GM12878 (cell line): ENCODE data around the gene PC. TPM values are rescaled to one million over a fixed set of nuclear protein-coding genes. Genes with fewer than 3 reads are reported as not detected.

Source experiments
- ATF3 ChIP-seq: IDR thresholded peaks from 2 replicates; pipeline ENCODE4 v1.6.1; 2011; ENCODE audit warnings: low read depth, mild to moderate bottlenecking, low read length, moderate library complexity, borderline replicate concordance; ENCODE audit errors: extremely low read depth
- BMI1 ChIP-seq: fragments of 450-650 bp; IDR thresholded peaks from 2 replicates; pipeline ENCODE4 v1.6.1; 2016; ENCODE audit warnings: mild to moderate bottlenecking, moderate library complexity, borderline replicate concordance
- CBX3 ChIP-seq: fragments of 200-600 bp; sonication (generic); IDR thresholded peaks from 2 replicates; pipeline ENCODE4 v1.6.1; 2016; ENCODE audit warnings: low read depth, borderline replicate concordance
- CHD2 ChIP-seq: IDR thresholded peaks from 2 replicates; pipeline ENCODE4 v1.6.1; 2011; ENCODE audit warnings: low read depth, low read length, improper control_type of control experiment, borderline replicate concordance
- CREB1 ChIP-seq: IDR thresholded peaks from 2 replicates; pipeline ENCODE4 v1.6.1; 2012; ENCODE audit warnings: low read depth, mild to moderate bottlenecking, inconsistent platforms
- IRF5 ChIP-seq: fragments of 450-650 bp; IDR thresholded peaks from 2 replicates; pipeline ENCODE4 v1.6.1; 2017; ENCODE audit warnings: borderline replicate concordance
- JUND ChIP-seq: IDR thresholded peaks from 2 replicates; pipeline ENCODE4 v1.6.1; 2012; ENCODE audit warnings: low read depth, mild to moderate bottlenecking, low read length, improper control_type of control experiment, moderate library complexity
- LARP7 ChIP-seq: fragments of 450-650 bp; IDR thresholded peaks from 2 replicates; pipeline ENCODE4 v1.6.1; 2017; ENCODE audit warnings: mild to moderate bottlenecking
- MXI1 ChIP-seq: fragments of 150-350 bp; IDR thresholded peaks from 2 replicates; pipeline ENCODE4 v1.6.1; 2011; ENCODE audit warnings: low read depth, mild to moderate bottlenecking, inconsistent platforms, low read length, improper control_type of control experiment
- NFIC ChIP-seq: IDR thresholded peaks from 2 replicates; pipeline ENCODE4 v1.6.1; 2012; ENCODE audit warnings: low read depth, mild to moderate bottlenecking, inconsistent platforms, low read length, moderate library complexity
- PAX8 ChIP-seq: fragments of 450-650 bp; IDR thresholded peaks from 2 replicates; pipeline ENCODE4 v1.6.1; 2017; ENCODE audit warnings: mild to moderate bottlenecking, moderate library complexity
- PBX3 ChIP-seq: IDR thresholded peaks from 2 replicates; pipeline ENCODE4 v1.6.1; 2011; ENCODE audit warnings: mild to moderate bottlenecking, low read depth, low read length, moderate library complexity; ENCODE audit not compliant: insufficient replicate concordance
- POLR2AphosphoS5 ChIP-seq: IDR thresholded peaks from 2 replicates; pipeline ENCODE4 v1.6.1; 2011; ENCODE audit warnings: mild to moderate bottlenecking, low read length, inconsistent platforms
- RB1 ChIP-seq: fragments of 450-650 bp; formaldehyde crosslinking; IDR thresholded peaks from 2 replicates; pipeline ENCODE4 v1.6.1; 2017; ENCODE audit warnings: mild to moderate bottlenecking, borderline replicate concordance
- REST ChIP-seq: IDR thresholded peaks from 2 replicates; pipeline ENCODE4 v1.6.1; 2012; ENCODE audit warnings: mild to moderate bottlenecking, low read depth, low read length
- SMARCA5 ChIP-seq: fragments of 450-650 bp; IDR thresholded peaks from 2 replicates; pipeline ENCODE4 v1.6.1; 2017; ENCODE audit warnings: mild to moderate bottlenecking
- TBL1XR1 ChIP-seq: IDR thresholded peaks from 2 replicates; pipeline ENCODE4 v1.6.1; 2012; ENCODE audit warnings: low read depth, low read length, improper control_type of control experiment
- YBX1 ChIP-seq: fragments of 450-650 bp; IDR thresholded peaks from 2 replicates; pipeline ENCODE4 v1.6.1; 2016; ENCODE audit warnings: antibody characterized with exemption
- ZBED1 ChIP-seq: IDR thresholded peaks from 2 replicates; pipeline ENCODE4 v1.6.1; 2016; ENCODE audit warnings: borderline replicate concordance
- ZBTB4 ChIP-seq: fragments of 450-650 bp; formaldehyde crosslinking; IDR thresholded peaks from 2 replicates; pipeline ENCODE4 v1.4.0; 2022; ENCODE audit warnings: mild to moderate bottlenecking, moderate library complexity
- ZNF274 ChIP-seq: IDR thresholded peaks from one replicate; pipeline ENCODE4 v1.8.0; 2011; ENCODE audit not compliant: insufficient read length, insufficient read depth
- polyA plus RNA-seq, 11 experiments: library from polyadenylated mRNA; depleted of rRNA in 4 of 11; unstranded in 6 of 11; stranded (reverse) in 5 of 11; fragments of >200 nt; fragmentation: Nextera tagmentation in 4 of 11; fragmentation: Illumina TruSeq in 1 of 11; extraction: Ambion mirVana in 4 of 11; extraction: Trizol in 1 of 11; gene quantifications; 1 replicate in 1 of 11; 2 replicates in 10 of 11; pipeline versions ENCODE4 v1.2.1 to v1.2.3, GENCODE V29; 2011 to 2016; ENCODE audit warnings: inconsistent platforms in 2 of 11, missing spikeins in 2 of 11, low read depth in 1 of 11
- total RNA-seq, 4 experiments: library from RNA; depleted of rRNA in 3 of 4; stranded (reverse); fragments of >200 nt in 3 of 4; fragmentation: Illumina TruSeq in 1 of 4; extraction: Trizol in 1 of 4; gene quantifications; 2 replicates each; pipeline versions ENCODE4 v1.2.1 to v1.2.3, GENCODE V29; 2013 to 2021

Gene PC
- total and polyA plus RNA-seq, 10 of the 15 experiments (the other 5 are each of a cell fraction or from before 2014, with no cell fraction given), result 0.22 to 10.3 (median 4.5) TPM

- TF ChIP-seq ZBTB4, result no peak
- TF ChIP-seq RB1, result no peak
- no peak for TF ChIP-seq SMARCA5
- peak; percentile 75 for TF ChIP-seq PBX3
- no peak for TF ChIP-seq CBX3
- peak; percentile 85 for TF ChIP-seq JUND
- TF ChIP-seq LARP7, result no peak
- TF ChIP-seq BMI1, result no peak
- no peak for TF ChIP-seq ATF3
- peak; percentile 60; the same call in 1 of the 2 replicates for TF ChIP-seq TBL1XR1
- TF ChIP-seq YBX1, result no peak
- peak; percentile 62 for TF ChIP-seq CREB1
- no peak for TF ChIP-seq IRF5
- no peak for TF ChIP-seq POLR2AphosphoS5
- TF ChIP-seq CHD2, result no peak
- no peak for TF ChIP-seq PAX8
- no peak for TF ChIP-seq MXI1
- TF ChIP-seq ZNF274, result no peak
- TF ChIP-seq REST, result no peak
- TF ChIP-seq ZBED1, result peak; percentile 74; the same call in 1 of the 2 replicates
- peak; percentile 84; the same call in 1 of the 2 replicates for TF ChIP-seq NFIC
Measured at GRCh38 chr11:66891851-66892660, 66.1 kb downstream of the PC start (continued).
